Measurements from ENCODE around the gene NCEH1. TPM values are rescaled to one million over a fixed set of nuclear protein-coding genes. Genes with fewer than 3 reads are reported as not detected.
"Not testable (repeated sequence)": the region's sequence is repeated elsewhere in the genome, so short reads cannot be mapped to it uniquely, and the experiment has no call there.

Gene NCEH1, protein sequence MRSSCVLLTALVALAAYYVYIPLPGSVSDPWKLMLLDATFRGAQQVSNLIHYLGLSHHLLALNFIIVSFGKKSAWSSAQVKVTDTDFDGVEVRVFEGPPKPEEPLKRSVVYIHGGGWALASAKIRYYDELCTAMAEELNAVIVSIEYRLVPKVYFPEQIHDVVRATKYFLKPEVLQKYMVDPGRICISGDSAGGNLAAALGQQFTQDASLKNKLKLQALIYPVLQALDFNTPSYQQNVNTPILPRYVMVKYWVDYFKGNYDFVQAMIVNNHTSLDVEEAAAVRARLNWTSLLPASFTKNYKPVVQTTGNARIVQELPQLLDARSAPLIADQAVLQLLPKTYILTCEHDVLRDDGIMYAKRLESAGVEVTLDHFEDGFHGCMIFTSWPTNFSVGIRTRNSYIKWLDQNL
- 22.5 and 45.2 TPM in 2 replicates for total RNA-seq (2014; rRNA removed; shearing (Covaris generic); ENCODE audit: low replicate concordance)

DNA sequence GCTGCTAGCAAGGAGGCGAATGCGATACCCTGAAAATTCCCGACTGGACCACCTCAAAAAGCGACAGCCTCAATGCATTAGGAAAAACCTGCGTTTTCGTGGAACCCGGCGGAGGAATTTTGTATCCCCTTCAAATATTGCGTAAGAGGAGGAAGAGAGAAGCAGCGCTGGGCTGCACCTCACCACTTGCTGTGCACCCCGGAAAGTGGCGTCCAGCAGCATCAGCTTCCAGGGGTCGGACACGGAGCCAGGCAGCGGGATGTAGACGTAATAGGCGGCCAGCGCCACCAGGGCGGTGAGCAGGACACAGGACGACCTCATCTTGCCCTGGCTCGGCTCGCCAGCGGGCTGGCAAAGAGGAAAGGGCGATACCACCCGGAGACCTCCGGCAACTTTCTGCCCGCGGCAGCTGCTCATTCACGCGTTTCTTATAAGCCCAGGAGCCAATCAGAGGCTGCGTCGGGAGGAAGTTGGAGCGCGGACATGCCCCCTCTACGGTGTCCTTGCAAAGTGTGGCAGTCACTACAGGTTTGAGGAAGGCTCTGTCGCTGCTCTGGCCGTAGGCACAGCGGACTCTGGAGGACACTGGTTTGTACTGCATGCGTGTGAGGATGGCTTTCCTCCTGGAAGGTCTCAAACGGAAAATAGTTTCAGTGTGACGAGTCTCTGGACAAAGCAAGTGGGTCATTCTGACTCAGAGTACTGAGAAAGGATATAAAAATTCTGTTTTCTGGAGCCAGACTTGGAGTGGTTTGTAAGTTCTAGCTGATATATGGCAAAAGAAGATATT is at the start of gene NCEH1:
Gene NCEH1, minus strand, starts transcription at position 404 of the 790 bp plus-strand sequence. Its CDS starts 83 bp downstream, at position 321.
- peak; percentile 100 for DNase-seq (ENCODE audit: low read depth)
- in situ Hi-C loops (cut with HindIII; ENCODE audit: low pct_unique_long_range_greater_than_20kb, low sequenced_read_pairs): no loop called here

DNA sequence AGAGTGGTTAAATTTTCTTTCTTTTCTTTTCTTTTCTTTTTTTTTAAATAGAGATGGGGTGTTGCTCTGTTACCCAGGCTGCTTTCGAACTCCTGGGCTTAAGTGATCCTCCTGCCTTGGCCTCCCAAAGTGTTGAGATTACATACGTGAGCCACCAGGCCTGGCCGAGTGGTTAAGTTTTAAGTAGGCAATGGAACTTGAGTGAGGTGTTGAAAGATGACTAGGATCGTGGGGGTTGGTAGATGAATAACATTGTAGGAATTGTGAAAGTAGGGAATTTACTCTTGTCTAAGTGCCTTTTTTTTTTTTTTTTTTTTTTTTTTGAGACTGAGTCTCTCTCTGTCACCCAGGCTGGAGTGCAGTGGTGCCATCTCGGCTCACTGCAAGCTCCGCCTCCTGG is 49.5 kb upstream of the NCEH1 start:
- in situ Hi-C loops (cut with HindIII; ENCODE audit: low pct_unique_long_range_greater_than_20kb, low sequenced_read_pairs); DNase-seq (ENCODE audit: low read depth): not testable (repeated sequence)

DNA sequence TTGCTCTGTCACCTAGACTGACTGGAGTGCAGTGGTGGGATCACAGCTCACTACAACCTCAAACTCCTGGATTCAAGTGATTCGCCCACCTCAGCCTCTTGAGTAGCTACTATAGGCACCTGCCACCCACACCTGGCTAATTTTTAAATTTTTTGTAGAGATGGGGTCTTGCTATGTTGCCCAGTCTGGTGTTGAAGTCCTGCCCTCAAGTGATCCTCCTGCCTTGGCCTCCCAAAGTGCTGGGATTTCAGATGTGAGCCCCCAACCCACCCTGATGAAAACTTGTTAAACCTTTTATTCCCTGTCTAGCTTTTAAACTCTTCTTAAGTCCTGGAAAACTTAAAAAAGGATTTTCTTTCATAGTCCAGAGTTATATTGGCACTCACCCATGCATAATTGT is 42.3 kb upstream of the NCEH1 start:
- no peak for DNase-seq (ENCODE audit: low read depth)
- in situ Hi-C loops (cut with HindIII; ENCODE audit: low pct_unique_long_range_greater_than_20kb, low sequenced_read_pairs): no loop called here

DNA sequence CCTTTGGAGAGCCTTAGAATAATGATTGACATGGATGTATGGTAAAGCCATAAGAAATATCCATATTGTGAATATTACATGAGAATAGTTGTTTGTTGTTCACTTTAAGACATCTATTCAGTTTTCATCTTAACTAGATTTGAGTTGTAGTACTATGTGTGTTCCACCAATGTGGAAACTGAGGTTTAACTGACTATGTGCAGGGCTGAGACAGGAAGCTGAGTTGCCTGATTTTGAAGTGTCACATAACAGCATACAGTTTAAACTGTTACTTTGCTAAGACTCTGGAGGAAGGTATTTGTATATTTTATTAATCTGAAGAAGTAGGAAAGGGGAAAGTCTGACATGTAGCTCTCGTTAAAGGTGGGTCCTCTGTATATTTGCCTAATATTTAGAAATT is 41.8 kb upstream of the NCEH1 start:
- DNase-seq (ENCODE audit: low read depth): no peak
- in situ Hi-C loops (cut with HindIII; ENCODE audit: low pct_unique_long_range_greater_than_20kb, low sequenced_read_pairs): no loop called here

- in situ Hi-C loops (cut with HindIII; ENCODE audit: low pct_unique_long_range_greater_than_20kb, low sequenced_read_pairs): no loop called here
- peak; percentile 38 for DNase-seq (ENCODE audit: low read depth)
Observed at GRCh38 chr3:172751175-172751704, 40.4 kb upstream of the NCEH1 start.

GRCh38 chr3:172750368-172751174 is 39.7 kb upstream of the NCEH1 start, which contains the start of gene ECT2:
Gene ECT2 (plus strand): TSS chr3:172750726. CDS start chr3:172754531, 3,805 bp downstream.
- DNase-seq (ENCODE audit: low read depth): peak; percentile 100
- in situ Hi-C loops (cut with HindIII; ENCODE audit: low pct_unique_long_range_greater_than_20kb, low sequenced_read_pairs): no loop called here

GRCh38 chr3:172750069-172750367 is 39.2 kb upstream of the NCEH1 start:
- no peak for DNase-seq (ENCODE audit: low read depth)
- in situ Hi-C loops (cut with HindIII; ENCODE audit: low pct_unique_long_range_greater_than_20kb, low sequenced_read_pairs): no loop called here

GRCh38 chr3:172749230-172749965 is 38.5 kb upstream of the NCEH1 start:
- in situ Hi-C loops (cut with HindIII; ENCODE audit: low pct_unique_long_range_greater_than_20kb, low sequenced_read_pairs): no loop called here
- DNase-seq (ENCODE audit: low read depth): peak; percentile 98

- in situ Hi-C loops (cut with HindIII; ENCODE audit: low pct_unique_long_range_greater_than_20kb, low sequenced_read_pairs): no loop called here
- no peak for DNase-seq (ENCODE audit: low read depth)
Observed at GRCh38 chr3:172746475-172746874, 35.6 kb upstream of the NCEH1 start.

- in situ Hi-C loops (cut with HindIII; ENCODE audit: low pct_unique_long_range_greater_than_20kb, low sequenced_read_pairs): no loop called here
- DNase-seq (ENCODE audit: low read depth): no peak
Observed at GRCh38 chr3:172739462-172739861, 28.6 kb upstream of the NCEH1 start.

DNA sequence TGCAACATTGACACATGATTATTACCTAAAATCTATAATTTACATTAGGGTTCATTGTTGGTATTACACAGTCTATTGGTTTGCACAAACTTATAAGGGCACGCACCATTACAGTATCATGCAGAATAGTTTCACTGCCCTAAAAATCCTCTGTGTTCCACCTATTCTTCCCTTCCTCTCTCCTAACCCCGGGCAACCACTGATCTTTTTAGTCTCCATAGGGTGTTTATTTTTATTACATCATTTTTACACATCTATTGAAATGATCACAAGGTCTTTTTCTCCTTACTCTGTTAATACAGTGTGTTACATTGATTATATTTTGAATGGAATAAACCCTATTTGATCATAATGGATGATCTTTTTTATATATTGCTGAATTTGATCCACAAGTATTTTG is 24.1 kb upstream of the NCEH1 start:
- in situ Hi-C loops (cut with HindIII; ENCODE audit: low pct_unique_long_range_greater_than_20kb, low sequenced_read_pairs): no loop called here
- no peak for DNase-seq (ENCODE audit: low read depth)

- in situ Hi-C loops (cut with HindIII; ENCODE audit: low pct_unique_long_range_greater_than_20kb, low sequenced_read_pairs): no loop called here
- DNase-seq (ENCODE audit: low read depth): no peak
Observed at GRCh38 chr3:172726380-172726779, 15.5 kb upstream of the NCEH1 start.

- DNase-seq (ENCODE audit: low read depth); in situ Hi-C loops (cut with HindIII; ENCODE audit: low pct_unique_long_range_greater_than_20kb, low sequenced_read_pairs): not testable (repeated sequence)
Observed at GRCh38 chr3:172722536-172723040, 11.7 kb upstream of the NCEH1 start.

GRCh38 chr3:172717493-172718088 is 6.7 kb upstream of the NCEH1 start:
- no peak for DNase-seq (ENCODE audit: low read depth)
- in situ Hi-C loops (cut with HindIII; ENCODE audit: low pct_unique_long_range_greater_than_20kb, low sequenced_read_pairs): no loop called here

- no peak for DNase-seq (ENCODE audit: low read depth)
- in situ Hi-C loops (cut with HindIII; ENCODE audit: low pct_unique_long_range_greater_than_20kb, low sequenced_read_pairs): no loop called here
Observed at GRCh38 chr3:172716476-172716875, 5.6 kb upstream of the NCEH1 start.

DNA sequence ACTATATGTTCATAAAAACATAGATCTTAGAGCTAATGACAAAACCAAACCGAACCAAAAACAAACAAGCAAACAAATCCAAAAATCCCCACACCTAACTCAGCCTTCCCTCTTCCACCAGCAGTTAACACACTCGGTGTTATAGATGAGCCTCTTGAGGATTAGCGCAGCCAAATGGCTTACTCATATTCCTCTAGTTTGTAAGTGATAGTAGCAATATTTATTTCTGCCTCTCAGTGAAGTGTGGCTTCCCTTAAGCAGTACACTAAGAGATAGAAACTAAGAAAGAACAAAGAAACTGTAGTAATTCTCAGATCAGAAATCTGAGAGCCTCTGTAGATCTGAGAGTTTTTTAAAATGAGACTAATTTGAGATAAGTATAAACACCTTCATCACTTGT is 2.4 kb upstream of the NCEH1 start:
- in situ Hi-C loops (cut with HindIII; ENCODE audit: low pct_unique_long_range_greater_than_20kb, low sequenced_read_pairs): no loop called here
- DNase-seq (ENCODE audit: low read depth): no peak

- no peak for DNase-seq (ENCODE audit: low read depth)
Observed at GRCh38 chr3:172711454-172711795, 558 bp upstream of the NCEH1 start.

More at GRCh38 chr3:172711454-172711795, 558 bp upstream of the NCEH1 start:
- in situ Hi-C loops (cut with HindIII; ENCODE audit: low pct_unique_long_range_greater_than_20kb, low sequenced_read_pairs): no loop called here

All from Caki2 (cell line).